HG02943 (cell line): ENCODE results near the gene SLC1A4.
"Not testable (repeated sequence)": the region's sequence is repeated elsewhere in the genome, so short reads cannot be mapped to it uniquely, and the experiment has no call there.

ENCODE experiments used
- ATAC-seq: cut with Tn5 transposase; IDR thresholded peaks from one replicate; pipeline ENCODE4 v1.9.1; 2021; ENCODE audit warnings: mild to moderate bottlenecking, low read depth, moderate library complexity; ENCODE audit not compliant: unreplicated experiment

SLC1A4 gene

GRCh38 chr2:64963138-64963537 lies 26.1 kb upstream of the SLC1A4 start:
- not testable (repeated sequence) for ATAC-seq

DNA sequence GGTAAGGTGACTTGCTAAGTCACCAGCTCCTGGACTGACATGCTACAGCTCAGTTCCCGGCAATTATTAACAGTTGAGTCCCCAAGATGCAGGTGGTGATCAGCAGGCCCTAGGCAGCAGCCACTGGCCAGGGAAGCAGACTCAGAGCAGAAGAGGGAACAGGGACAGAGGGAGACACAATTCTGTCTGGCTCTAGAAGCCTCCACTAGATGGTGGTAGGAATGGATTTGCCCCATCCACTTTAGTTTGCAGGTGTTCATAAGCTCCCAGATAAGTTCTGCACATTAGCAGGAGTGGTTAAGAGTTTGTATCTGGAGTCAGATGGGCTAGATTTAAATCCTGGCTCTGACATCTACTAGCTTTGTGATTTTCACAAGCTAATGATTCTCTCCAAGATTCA lies 25.5 kb upstream of the SLC1A4 start:
- ATAC-seq = no peak

DNA sequence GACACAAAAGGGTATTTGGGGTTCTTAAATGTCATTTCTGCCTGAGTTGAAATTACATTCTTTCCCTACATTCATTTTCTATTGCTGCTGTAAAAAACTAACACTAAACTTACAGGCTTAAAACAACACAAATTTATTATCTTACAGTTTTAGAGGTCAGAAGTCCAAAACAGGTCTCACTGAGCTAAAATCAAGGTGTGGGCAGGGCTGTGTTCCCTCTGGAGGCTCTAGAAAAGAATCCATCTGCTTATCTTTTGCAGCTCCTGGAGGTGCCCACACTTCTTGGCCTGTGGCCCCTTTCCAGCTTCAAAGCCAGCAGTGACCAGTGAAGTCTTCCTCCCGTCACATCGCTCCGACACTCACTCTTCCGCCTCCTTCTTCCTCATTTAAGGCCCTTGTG lies 23.2 kb upstream of the SLC1A4 start:
- no peak for ATAC-seq

DNA sequence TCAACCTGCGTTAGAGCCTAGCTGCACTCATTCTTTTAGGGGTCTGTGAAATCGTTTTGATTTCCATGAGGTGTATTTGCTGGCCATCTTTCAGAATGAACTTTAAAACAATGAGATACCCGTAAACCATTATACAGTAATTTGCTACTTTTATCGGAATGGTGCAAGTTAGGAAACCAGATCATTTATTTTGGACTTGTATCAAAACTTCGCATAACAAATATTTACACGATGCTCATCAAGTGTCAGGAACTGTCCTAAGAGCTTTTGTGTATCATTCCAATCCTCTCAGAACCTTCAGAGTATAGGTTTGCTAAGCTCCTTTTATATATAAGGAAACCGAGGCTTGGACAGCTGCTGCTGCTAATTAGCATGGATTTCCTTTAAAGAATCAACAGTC lies 22.4 kb upstream of the SLC1A4 start:
- ATAC-seq = no peak

- ATAC-seq = no peak
These were observed 21.6 kb upstream of the SLC1A4 start for GRCh38 chr2:64967601-64968000.

GRCh38 chr2:64969086-64969485 lies 20.1 kb upstream of the SLC1A4 start:
- ATAC-seq = not testable (repeated sequence)

- ATAC-seq = no peak
These were observed 18.7 kb upstream of the SLC1A4 start for GRCh38 chr2:64970495-64970894.

GRCh38 chr2:64972426-64972825 lies 16.8 kb upstream of the SLC1A4 start:
- no peak for ATAC-seq

- ATAC-seq = no peak
These were observed 16.3 kb upstream of the SLC1A4 start for GRCh38 chr2:64972876-64973275.

- no peak for ATAC-seq
These were observed 13.9 kb upstream of the SLC1A4 start for GRCh38 chr2:64975232-64975821.

- ATAC-seq = no peak
These were observed 12.9 kb upstream of the SLC1A4 start for GRCh38 chr2:64976276-64976675.

GRCh38 chr2:64978514-64979268 lies 10.5 kb upstream of the SLC1A4 start:
- no peak for ATAC-seq

DNA sequence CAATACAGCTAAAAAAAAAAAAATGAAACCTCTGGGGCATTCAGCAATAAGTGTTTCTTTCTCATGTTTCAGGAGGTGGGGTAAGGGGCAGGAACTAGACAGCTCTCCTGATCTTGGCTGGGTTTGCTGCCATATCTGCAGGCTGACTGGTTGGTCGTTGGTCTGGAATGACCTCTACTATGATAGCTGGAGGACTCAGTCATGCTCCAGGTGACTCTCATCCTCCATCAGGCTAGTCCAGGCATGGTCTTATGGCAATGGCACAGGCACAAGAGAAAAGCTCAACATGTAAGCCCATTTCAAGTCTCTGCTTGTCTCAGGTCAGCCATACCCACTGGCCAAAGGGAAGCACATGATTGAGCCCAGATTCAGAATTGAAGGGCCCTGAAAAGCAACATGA lies 9.5 kb upstream of the SLC1A4 start:
- no peak for ATAC-seq

DNA sequence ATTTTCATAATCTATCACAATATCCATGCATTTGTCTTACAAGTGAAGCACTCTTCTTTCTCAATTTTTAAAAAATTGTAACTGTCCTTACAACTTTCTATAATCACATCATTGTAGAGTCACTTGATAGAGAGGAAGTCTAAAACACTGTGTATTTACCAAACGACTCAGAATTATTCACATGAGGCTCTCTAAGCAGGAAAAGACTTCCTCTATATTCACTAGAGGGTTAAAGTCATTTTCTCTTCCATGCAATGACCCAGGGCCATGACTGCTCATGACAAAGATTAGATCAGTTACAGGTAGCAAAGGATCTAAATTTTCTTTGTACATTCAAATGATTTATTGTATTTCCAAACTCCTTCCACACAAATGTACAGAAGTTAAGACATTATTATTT lies 9.0 kb upstream of the SLC1A4 start:
- no peak for ATAC-seq

- ATAC-seq = no peak
These were observed 6.8 kb upstream of the SLC1A4 start for GRCh38 chr2:64982311-64982857.

GRCh38 chr2:64982932-64983331 lies 6.3 kb upstream of the SLC1A4 start:
- ATAC-seq = no peak

DNA sequence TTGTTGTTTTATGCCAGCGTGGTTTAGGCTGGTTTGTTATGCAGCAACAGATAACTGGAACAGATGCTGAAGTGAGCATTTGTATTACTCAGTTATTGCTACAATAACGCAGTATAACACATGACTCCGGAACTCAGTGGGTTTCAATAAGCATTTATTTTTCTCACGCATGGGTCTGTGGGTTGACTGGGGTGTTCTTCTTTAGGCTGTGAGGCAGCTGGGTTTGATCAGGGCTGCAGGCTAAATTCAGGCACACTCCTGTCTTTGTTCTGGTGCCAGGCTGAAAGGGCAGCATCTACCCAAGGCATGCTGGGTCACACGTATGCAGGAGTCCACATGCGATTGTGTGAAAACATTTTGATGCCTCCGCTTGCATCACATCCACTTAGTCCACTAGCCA lies 3.8 kb upstream of the SLC1A4 start:
- ATAC-seq = no peak

GRCh38 chr2:64987001-64987955 lies 1.9 kb upstream of the SLC1A4 start:
- ATAC-seq = no peak

DNA sequence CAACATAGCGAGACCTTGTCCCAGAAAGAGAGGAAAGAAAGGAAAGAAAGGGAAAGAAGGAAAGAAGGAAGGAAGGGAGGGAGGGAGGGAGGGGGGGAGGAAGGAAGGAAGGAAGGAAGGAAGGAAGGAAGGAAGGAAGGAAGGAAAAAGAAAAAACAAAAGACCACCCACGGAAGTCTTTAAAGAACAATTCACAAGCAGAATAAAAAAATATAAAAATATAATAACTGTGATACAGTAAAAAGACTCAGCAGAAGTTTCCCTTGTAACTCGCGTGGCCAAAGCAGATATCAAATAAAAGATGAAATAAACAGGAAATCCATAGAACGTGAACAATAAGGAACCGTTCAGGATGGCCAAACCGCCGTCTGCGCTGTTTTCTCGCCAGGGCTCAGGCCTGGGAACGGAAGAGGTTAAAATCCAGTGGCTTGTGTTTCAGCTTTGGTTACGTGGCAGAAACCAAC lies 1.2 kb upstream of the SLC1A4 start:
- ATAC-seq = no peak

DNA sequence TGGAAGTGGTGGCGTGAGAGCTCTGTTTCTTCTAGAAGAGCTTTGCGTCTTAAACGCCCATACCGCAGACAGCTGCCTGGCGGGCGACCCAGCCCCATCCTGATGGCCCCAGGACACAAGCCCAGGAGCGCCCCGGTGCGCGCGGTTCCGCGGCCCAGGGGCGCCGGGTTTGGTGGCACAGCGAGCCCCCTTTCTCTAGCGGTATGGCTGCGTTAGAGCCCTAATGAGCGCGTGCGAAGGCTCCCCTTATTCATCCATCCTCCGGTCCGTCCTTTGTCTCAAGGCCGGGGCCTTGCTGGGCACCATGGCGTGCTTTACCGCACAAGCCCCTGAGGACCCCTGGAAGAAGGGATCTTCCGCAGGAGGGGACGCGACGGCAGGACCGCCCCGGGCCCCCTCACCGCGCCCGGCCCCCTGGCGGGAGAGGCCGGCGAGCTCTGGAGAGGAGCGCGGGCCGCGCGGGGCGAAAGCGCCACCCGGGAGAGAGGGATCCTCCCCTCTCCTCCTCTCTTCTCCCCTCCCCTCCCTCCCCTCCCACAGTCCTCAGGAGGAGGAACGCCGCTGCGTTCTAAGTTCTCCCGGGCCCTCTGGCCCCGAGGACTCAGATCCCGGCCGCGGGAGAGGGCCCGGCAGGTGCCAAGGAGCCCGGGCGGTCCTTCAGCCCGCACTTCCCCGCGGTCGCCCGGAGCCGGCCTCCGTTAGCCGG lies 626 bp upstream of the SLC1A4 start:
- ATAC-seq = peak; percentile 28
